HG03139 (cell line): ENCODE measurements around the gene ZSCAN4.

Experiments used
- ATAC-seq: cut with Tn5 transposase; IDR thresholded peaks from one replicate; pipeline ENCODE4 v1.9.1; 2021; ENCODE audit not compliant: unreplicated experiment

The ZSCAN4 gene

DNA sequence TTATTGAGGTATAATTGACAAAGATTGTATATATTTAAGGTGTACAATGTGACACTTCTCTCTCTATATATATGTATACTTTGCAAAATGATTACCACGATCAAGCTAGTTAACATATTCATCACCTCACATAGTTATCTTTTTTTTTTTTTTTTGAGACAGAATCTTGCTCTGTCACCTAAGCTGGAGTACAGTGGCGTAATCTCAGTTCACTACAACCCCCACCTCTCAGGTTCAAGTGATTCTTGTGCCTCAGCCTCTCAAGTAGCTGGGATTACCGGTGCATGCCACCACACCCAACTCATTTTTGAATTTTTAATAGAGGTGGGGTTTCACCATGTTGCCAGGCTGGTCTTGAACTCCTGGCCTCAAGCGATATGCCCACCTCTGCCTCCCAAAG lies 3.7 kb downstream of the ZSCAN4 start:
- no peak for ATAC-seq

GRCh38 chr19:57675881-57676280 lies 7.1 kb downstream of the ZSCAN4 start:
- ATAC-seq, result no peak

DNA sequence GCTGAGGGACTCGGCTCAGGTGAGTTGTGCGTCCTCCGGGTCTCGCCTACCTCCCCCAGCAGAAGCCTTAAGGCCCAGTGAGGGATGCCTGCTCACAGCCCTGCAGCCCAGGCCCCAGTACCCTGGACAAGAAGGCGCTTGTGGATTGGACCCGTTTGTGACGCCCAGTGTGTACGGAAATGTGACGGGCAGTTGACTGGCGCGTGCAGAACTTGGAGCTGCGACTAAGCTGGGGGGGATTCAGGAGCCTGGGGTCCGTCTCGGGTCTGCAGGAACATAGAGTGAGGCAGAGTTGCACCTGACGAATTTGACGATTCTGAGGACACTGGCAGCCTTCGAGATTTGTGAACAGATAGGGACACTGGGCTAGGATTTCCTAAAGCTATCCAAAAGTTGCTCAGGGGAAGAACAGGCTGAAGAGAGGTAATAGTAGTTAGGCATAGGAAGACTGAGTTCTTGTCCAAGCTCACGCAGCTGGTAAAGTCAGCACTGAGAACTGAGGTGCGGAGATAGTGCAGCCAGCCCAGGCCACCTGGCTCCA lies 13.6 kb downstream of the ZSCAN4 start:
- ATAC-seq, result no peak

DNA sequence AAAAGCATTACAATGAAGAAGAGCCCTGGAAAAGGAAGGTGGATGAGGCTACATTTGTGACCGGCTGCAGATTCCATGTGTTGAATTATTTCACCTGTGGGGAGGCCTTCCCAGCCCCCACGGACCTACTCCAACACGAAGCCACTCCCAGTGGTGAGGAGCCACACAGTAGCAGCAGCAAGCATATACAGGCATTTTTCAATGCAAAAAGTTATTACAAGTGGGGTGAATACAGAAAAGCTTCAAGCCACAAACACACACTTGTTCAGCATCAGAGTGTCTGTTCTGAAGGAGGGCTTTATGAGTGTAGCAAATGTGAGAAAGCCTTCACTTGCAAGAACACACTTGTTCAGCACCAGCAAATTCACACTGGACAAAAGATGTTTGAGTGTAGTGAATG lies 18.0 kb downstream of the ZSCAN4 start:
- ATAC-seq, result no peak

GRCh38 chr19:57687363-57688010 lies 18.8 kb downstream of the ZSCAN4 start:
- no peak for ATAC-seq

DNA sequence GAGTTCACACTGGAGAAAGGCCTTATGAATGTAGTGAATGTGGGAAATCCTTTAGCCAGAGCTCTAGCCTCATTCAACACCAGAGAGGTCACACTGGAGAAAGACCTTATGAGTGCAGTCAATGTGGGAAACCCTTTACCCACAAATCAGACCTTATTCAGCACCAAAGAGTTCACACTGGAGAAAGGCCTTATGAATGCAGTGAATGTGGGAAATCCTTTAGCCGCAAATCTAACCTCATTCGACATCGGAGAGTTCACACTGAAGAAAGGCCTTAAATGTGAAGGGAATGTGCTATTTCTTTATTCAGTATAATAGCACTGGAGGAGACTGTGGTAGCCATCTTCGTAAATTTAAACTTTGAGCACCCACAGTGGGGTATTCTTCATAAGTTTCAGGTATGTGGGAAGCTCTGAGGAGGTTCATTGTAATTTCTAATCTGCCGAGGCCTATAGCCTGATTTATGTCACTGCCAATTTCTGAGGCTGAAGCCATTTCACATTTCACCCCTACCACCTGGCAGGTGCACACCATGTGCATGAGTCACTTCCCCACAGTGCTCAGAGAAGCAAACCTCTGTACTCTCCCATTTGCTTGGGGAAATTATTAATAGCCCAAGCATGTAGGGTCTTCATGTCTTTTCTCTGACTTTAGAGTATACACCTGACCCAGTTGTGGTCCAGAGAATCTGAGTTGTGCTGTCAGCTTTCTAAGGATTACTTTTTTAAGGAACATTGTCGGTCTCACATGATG lies 19.5 kb downstream of the ZSCAN4 start:
- no peak for ATAC-seq

DNA sequence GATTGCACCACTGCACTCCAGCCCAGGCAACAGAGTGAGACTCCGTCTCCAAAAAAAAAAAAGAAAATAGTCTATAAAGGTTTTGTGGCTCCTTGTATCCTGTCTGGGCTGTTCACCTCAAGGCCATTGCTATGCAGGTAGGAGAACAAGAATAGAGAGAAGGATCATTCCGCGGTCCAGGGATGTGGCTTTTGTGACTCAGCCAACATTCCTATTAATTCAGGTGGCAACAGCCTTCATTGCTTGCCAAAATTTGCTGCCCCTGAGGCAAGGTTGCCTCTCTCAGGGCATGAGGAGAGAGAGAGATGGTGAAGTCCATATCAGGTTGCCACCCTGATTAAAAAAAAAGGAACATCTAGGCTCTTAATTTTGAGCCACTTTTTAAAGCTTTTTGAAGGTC lies 21.0 kb downstream of the ZSCAN4 start:
- ATAC-seq, result no peak

DNA sequence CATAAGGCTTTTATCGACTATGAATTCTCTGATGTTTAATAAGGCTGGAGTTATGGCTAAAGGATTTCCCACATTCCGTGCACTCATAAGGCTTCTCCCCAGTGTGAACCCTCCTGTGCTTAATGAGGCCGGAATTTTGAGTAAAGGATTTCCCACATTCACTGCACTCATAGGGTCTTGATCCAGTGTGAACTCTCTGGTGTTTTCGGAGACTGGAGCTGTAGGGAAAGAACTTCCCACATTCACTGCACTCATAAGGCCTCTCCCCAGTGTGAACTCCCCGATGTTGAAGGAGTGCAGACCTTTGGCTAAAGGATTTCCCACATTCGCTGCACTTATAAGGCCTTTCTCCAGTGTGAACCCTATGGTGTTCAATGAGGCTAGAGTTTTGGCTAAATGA lies 32.9 kb downstream of the ZSCAN4 start:
- ATAC-seq, result no peak

- no peak for ATAC-seq
These were observed 37.6 kb downstream of the ZSCAN4 start for GRCh38 chr19:57706346-57706745.

- no peak for ATAC-seq
These were observed 40.1 kb downstream of the ZSCAN4 start, which contains the start of gene ZNF154 for GRCh38 chr19:57708641-57709361. ZNF154 (minus strand) TSS chr19:57709204; CDS start chr19:57708971, 233 bp downstream.

- no peak for ATAC-seq
These were observed 40.9 kb downstream of the ZSCAN4 start for GRCh38 chr19:57709616-57710015.

- ATAC-seq, result no peak
These were observed 43.5 kb downstream of the ZSCAN4 start for GRCh38 chr19:57712222-57712621.

- no peak for ATAC-seq
These were observed 50.7 kb downstream of the ZSCAN4 start for GRCh38 chr19:57719424-57719823.

- no peak for ATAC-seq
These were observed 51.3 kb downstream of the ZSCAN4 start for GRCh38 chr19:57719901-57720519.

DNA sequence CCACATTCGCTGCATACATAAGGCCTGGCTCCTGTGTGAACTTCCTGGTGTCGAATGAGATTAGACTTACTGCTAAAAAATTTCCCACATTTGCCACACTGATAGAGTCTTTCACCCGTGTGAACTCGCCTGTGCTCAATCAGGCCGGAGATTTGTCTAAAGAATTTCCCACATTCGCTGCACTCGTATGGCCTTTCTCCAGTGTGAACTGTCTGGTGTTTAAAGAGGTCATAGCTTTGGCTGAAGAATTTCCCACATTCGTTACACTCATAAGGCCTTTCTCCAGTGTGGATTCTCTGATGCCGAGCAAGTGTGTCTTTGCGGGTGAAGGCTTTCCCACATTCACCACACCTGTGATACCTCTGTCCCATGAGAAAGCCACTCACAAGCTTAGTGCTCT lies 52.1 kb downstream of the ZSCAN4 start:
- no peak for ATAC-seq
